ENCODE measurements around the gene ALDH7A1. TPM values are rescaled to one million over a fixed set of nuclear protein-coding genes. Genes with fewer than 3 reads are reported as not detected.

The ALDH7A1 gene
- total and polyA plus RNA-seq, 10 of the 15 experiments (the other 5 are each of a cell fraction or from before 2014, with no cell fraction given) = 0.18 to 1.0 (median 0.41) TPM; not detected in 1

GRCh38 chr5:126486332-126486731 lies 108.7 kb downstream of the ALDH7A1 start:
- H4K20me1 ChIP-seq (ENCODE audit: control insufficient read depth, insufficient read depth) = no peaks in the 10 kb centered on the region
- no peak for TF ChIP-seq CBX5 (IDR thresholded peaks at IDR 0.05; ENCODE audit: low read depth)
- no peak for TF ChIP-seq FOXM1 (IDR thresholded peaks at IDR 0.05; ENCODE audit: low read depth, low read length)
- no peak for TF ChIP-seq ZZZ3 (IDR thresholded peaks at IDR 0.05; ENCODE audit: control insufficient read depth, insufficient read length, low read depth)
- no peak for TF ChIP-seq ZBED1 (IDR thresholded peaks at IDR 0.05; ENCODE audit: borderline replicate concordance)
- no peak for TF ChIP-seq HDGF (IDR thresholded peaks at IDR 0.05)
- no peak for TF ChIP-seq POU2F2 (IDR thresholded peaks at IDR 0.05; ENCODE audit: borderline replicate concordance, low read depth, low read length)
- TF ChIP-seq ATF3 (IDR thresholded peaks at IDR 0.05; ENCODE audit: borderline replicate concordance, extremely low read depth, low read depth, low read length) = no peak
- TF ChIP-seq POLR2AphosphoS2 (IDR thresholded peaks at IDR 0.05; ENCODE audit: low read depth, low read length) = no peak
- TF ChIP-seq MEF2B (IDR thresholded peaks at IDR 0.05; ENCODE audit: partially characterized antibody, poor library complexity, severe bottlenecking) = no peak
- no peak for TF ChIP-seq IRF4 (IDR thresholded peaks at IDR 0.05; ENCODE audit: low read depth, low read length)
- no peak for TF ChIP-seq SUZ12 (IDR thresholded peaks at IDR 0.05; ENCODE audit: unreplicated experiment)
- TF ChIP-seq IRF3 (IDR thresholded peaks at IDR 0.05) = no peak
- no peak for TF ChIP-seq EP300 (IDR thresholded peaks at IDR 0.05; ENCODE audit: borderline replicate concordance in 1 of 2, control insufficient read depth in 1 of 2, low read depth in 2 of 2, low read length in 2 of 2)
- no peak for TF ChIP-seq USF1 (IDR thresholded peaks at IDR 0.05; ENCODE audit: borderline replicate concordance, extremely low read length, insufficient read depth, low read depth, low read length)
- no peak for TF ChIP-seq KLF5 (IDR thresholded peaks at IDR 0.05; ENCODE audit: partially characterized antibody)
- TF ChIP-seq, protein P1, sequence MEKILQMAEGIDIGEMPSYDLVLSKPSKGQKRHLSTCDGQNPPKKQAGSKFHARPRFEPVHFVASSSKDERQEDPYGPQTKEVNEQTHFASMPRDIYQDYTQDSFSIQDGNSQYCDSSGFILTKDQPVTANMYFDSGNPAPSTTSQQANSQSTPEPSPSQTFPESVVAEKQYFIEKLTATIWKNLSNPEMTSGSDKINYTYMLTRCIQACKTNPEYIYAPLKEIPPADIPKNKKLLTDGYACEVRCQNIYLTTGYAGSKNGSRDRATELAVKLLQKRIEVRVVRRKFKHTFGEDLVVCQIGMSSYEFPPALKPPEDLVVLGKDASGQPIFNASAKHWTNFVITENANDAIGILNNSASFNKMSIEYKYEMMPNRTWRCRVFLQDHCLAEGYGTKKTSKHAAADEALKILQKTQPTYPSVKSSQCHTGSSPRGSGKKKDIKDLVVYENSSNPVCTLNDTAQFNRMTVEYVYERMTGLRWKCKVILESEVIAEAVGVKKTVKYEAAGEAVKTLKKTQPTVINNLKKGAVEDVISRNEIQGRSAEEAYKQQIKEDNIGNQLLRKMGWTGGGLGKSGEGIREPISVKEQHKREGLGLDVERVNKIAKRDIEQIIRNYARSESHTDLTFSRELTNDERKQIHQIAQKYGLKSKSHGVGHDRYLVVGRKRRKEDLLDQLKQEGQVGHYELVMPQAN (conservative IDR thresholded peaks at IDR 0.05) = no peak
- TF ChIP-seq ZNF207 (IDR thresholded peaks at IDR 0.05; ENCODE audit: borderline replicate concordance) = no peak
- no peak for TF ChIP-seq SMAD1 (IDR thresholded peaks at IDR 0.05; ENCODE audit: low read depth, partially characterized antibody)
- TF ChIP-seq RBBP5 (conservative IDR thresholded peaks at IDR 0.05) = no peak
- no peaks in the 10 kb centered on the region for H3K79me2 ChIP-seq (ENCODE audit: control insufficient read depth, insufficient read depth, low read length)
- ChIA-PET CTCF (interaction anchor here (4.7 kb wide), 1 partner anchor 13 kb away, joined by 27 read pairs; no protein-coding TSS in a partner anchor), POLR2A (no interaction called here), SMC1A (ENCODE audit: uncharacterized antibody, unreplicated experiment) (no interaction called here), RAD21 (ENCODE audit: unreplicated experiment) (no interaction called here)
- H3K9me3 ChIP-seq (replicated peaks; ENCODE audit: control insufficient read depth, insufficient read depth, low read length) = no peaks in the 10 kb centered on the region
- no peak overlapping the region for H3K4me3 ChIP-seq
- in situ Hi-C loops (cut with MboI) (no loop called here), intact Hi-C loops (cut with micrococcal nuclease; ENCODE audit: unreplicated experiment) (no loop called here)
- no peak overlapping the region for H3K9ac ChIP-seq (ENCODE audit: control insufficient read depth, insufficient read depth, low read length)
- DNase-seq (ENCODE audit: low read depth, low spot score) = no peak
- no peak for ATAC-seq
- H3K36me3 ChIP-seq (ENCODE audit: control insufficient read depth in 2 of 2, insufficient read depth in 2 of 2, low read length in 1 of 2) = peaks cover 0 to 11% of the 10 kb centered on the region in 2 experiments; a peak in 3 of 4 replicates
- H3K27me3 ChIP-seq (replicated peaks in 1 of 2; ENCODE audit: control insufficient read depth in 2 of 2, insufficient read depth in 2 of 2, low read length in 1 of 2) = no peaks in the 10 kb centered on the region
- H3K4me1 ChIP-seq (ENCODE audit: control insufficient read depth, insufficient read depth, low read length) = no peaks in the 10 kb centered on the region
- FAIRE-seq = no peak
- no TSS peak for BruUV-seq (replicated peaks)
- 94% methylated on average over 3 of the region's 3 CpGs for WGBS (ENCODE audit: insufficient coverage, insufficient replicate concordance, low lambda C conversion rate, missing lambda C conversion rate)
- no peak overlapping the region for H2AFZ ChIP-seq (ENCODE audit: control insufficient read depth, low read depth, low read length)
- H3K27ac ChIP-seq (ENCODE audit: control insufficient read depth, insufficient read depth) = no peak overlapping the region
- H3K4me2 ChIP-seq (ENCODE audit: control insufficient read depth, insufficient read depth) = no peak overlapping the region
